Uterus (tissue), 2 donors: Measurements from ENCODE around the gene OSER1.

Experiments used
- CTCF ChIP-seq, 4 experiments: fragments of 200-600 bp in 2 of 4; fragments of 450-650 bp in 2 of 4; sonication (generic) in 2 of 4; IDR thresholded peaks; one replicate each; pipeline ENCODE4 v1.5.1; 2016 to 2019; ENCODE audit warnings: antibody characterized with exemption in 4 of 4, mild to moderate bottlenecking in 2 of 4, moderate library complexity in 1 of 4
- POLR2A ChIP-seq, 2 donors: fragments of 450-650 bp; IDR thresholded peaks; one replicate each; pipeline ENCODE4 v1.6.1; 2016; ENCODE audit warnings: antibody characterized with exemption in 2 of 2, mild to moderate bottlenecking in 1 of 2, moderate library complexity in 1 of 2

- TF ChIP-seq CTCF (IDR thresholded peaks at IDR 0.05): no peak
- TF ChIP-seq POLR2A (IDR thresholded peaks at IDR 0.05): no peak
Observed at GRCh38 chr20:44251284-44251683, 40.7 kb upstream of the OSER1 start.
